K562 (cell line): Measurements from ENCODE around the gene LAMA3. TPM values are rescaled to one million over a fixed set of nuclear protein-coding genes. Genes with fewer than 3 reads are reported as not detected.

Experiments
- ARHGAP35 ChIP-seq: fragments of 450-650 bp; IDR thresholded peaks from 2 replicates; pipeline ENCODE4 v1.6.1; 2018; ENCODE audit not compliant: partially characterized antibody
- BCLAF1 ChIP-seq, 2 experiments: fragments of 450-650 bp in 1 of 2; IDR thresholded peaks; 2 replicates each; pipeline ENCODE4 v1.6.1; 2011 to 2017; ENCODE audit warnings: low read depth in 2 of 2, antibody characterized with exemption in 1 of 2, borderline replicate concordance in 1 of 2, low read length in 1 of 2, mild to moderate bottlenecking in 1 of 2, mixed read lengths in 1 of 2; ENCODE audit not compliant: control insufficient read depth in 1 of 2
- ESRRA ChIP-seq: fragments of 450-650 bp; IDR thresholded peaks from 2 replicates; pipeline ENCODE4 v1.6.1; 2014; ENCODE audit warnings: low read depth, mild to moderate bottlenecking, moderate library complexity, borderline replicate concordance
- GABPB2 ChIP-seq: fragments of 250-450 bp; sonication (Bioruptor Pico); conservative IDR thresholded peaks from 2 replicates; pipeline ENCODE4 v1.5.1; 2021; ENCODE audit warnings: mild to moderate bottlenecking
- KLF13 ChIP-seq: fragments of 450-650 bp; IDR thresholded peaks from 2 replicates; pipeline ENCODE4 v1.6.1; 2016; ENCODE audit warnings: missing genetic modification characterization, low read depth, mild to moderate bottlenecking, missing compliant biosample characterization, moderate library complexity, borderline replicate concordance
- MEIS2 ChIP-seq: fragments of 450-650 bp; IDR thresholded peaks from 2 replicates; pipeline ENCODE4 v1.6.1; 2014; ENCODE audit warnings: mild to moderate bottlenecking; ENCODE audit not compliant: partially characterized antibody
- RAD51 ChIP-seq: fragments of 450-650 bp; IDR thresholded peaks from 2 replicates; pipeline ENCODE4 v1.7.1; 2016; ENCODE audit warnings: low read depth, mild to moderate bottlenecking, borderline replicate concordance
- SP1 ChIP-seq: sonication (generic); formaldehyde crosslinking; IDR thresholded peaks from 2 replicates; pipeline ENCODE4 v1.8.1; 2022; ENCODE audit warnings: mild to moderate bottlenecking, missing genetic modification reagents
- ZFPM2 ChIP-seq: fragments of 250-450 bp; sonication (Bioruptor Pico); IDR thresholded peaks from 2 replicates; pipeline ENCODE4 v1.5.1; 2022; ENCODE audit warnings: mild to moderate bottlenecking
- ZNF584 ChIP-seq: fragments of 200-800 bp; sonication (Bioruptor generic); IDR thresholded peaks from 2 replicates; pipeline ENCODE4 v1.6.1; 2016; ENCODE audit warnings: low read depth, mild to moderate bottlenecking, missing genetic modification characterization, missing compliant biosample characterization
- ZSCAN29 ChIP-seq: fragments of 450-650 bp; IDR thresholded peaks from 2 replicates; pipeline ENCODE4 v1.6.1; 2017
- polyA plus RNA-seq, 8 experiments: library from polyadenylated mRNA; depleted of rRNA in 4 of 8; stranded (reverse) in 5 of 8; unstranded in 3 of 8; fragments of >200 nt; fragmentation: Nextera tagmentation in 2 of 8; fragmentation: Illumina TruSeq in 1 of 8; extraction: Ambion mirVana in 2 of 8; extraction: Trizol in 1 of 8; gene quantifications; 2 replicates each; pipeline versions ENCODE4 v1.2.1 to v1.2.3, GENCODE V29; 2011 to 2014; ENCODE audit warnings: inconsistent platforms in 1 of 8, missing spikeins in 1 of 8
- total RNA-seq, 7 experiments: library from RNA; depleted of rRNA in 6 of 7; stranded (reverse); fragments of >200 nt in 6 of 7; fragmentation: Illumina TruSeq in 2 of 7; extraction: Trizol in 2 of 7; gene quantifications; 2 replicates each; pipeline versions ENCODE4 v1.2.1 to v1.2.3, GENCODE V29; 2011 to 2021; ENCODE audit warnings: low replicate concordance in 1 of 7
- TF ChIP-seq, protein P1 (sequence below): sonication (generic); formaldehyde crosslinking; IDR thresholded peaks from 2 replicates; pipeline ENCODE4 v1.8.0; 2022; ENCODE audit warnings: missing genetic modification reagents, mild to moderate bottlenecking, moderate library complexity, borderline replicate concordance
- TF ChIP-seq, protein P2 (sequence below), 2 experiments: fragments of 200-800 bp in 1 of 2; sonication (Bioruptor generic) in 1 of 2; sonication (generic) in 1 of 2; formaldehyde crosslinking in 1 of 2; IDR thresholded peaks in 1 of 2; conservative IDR thresholded peaks in 1 of 2; 2 replicates each; pipeline versions ENCODE4 v1.5.0 to v1.6.1; 2016 to 2020; ENCODE audit warnings: missing compliant biosample characterization in 1 of 2, missing genetic modification characterization in 1 of 2, missing genetic modification reagents in 1 of 2

The LAMA3 gene
- total and polyA plus RNA-seq, 9 of the 15 experiments (the other 6 are each of a cell fraction or from before 2014, with no cell fraction given), result 0.07 TPM; not detected in 8

DNA sequence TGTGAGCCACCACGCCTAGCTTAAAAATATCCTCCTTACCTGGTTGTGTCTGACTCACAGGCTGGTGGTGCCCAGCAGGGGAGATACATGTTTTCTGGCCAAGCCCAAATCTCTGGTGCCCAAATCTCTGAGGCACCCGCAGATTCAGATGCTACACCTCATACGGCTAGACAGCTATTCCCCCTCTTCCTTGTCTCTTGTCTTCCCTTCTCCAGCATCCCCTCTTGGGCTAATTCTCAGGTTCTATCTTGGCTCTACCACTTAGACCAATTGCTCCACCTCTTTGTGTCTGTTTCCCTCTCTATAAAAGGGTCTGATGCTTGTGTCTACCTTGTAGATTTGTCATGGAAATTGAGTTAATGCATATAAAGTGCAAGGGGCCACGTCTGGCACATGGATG lies 13.4 kb downstream of the LAMA3 start (continued):
- TF ChIP-seq BCLAF1 (IDR thresholded peaks at IDR 0.05; ENCODE audit: borderline replicate concordance in 1 of 2, control insufficient read depth in 1 of 2, low read depth in 2 of 2, low read length in 1 of 2) (no peak), GABPB2 (CRISPR knock-in tag) (no peak), KLF13 (no peak), SP1 (no peak), RAD51 (no peak), ZSCAN29 (no peak), MEIS2 (no peak), ESRRA (no peak), ARHGAP35 (no peak), ZFPM2 (no peak), ZNF584 (CRISPR knock-in tag) (no peak)
- TF ChIP-seq, protein P1, sequence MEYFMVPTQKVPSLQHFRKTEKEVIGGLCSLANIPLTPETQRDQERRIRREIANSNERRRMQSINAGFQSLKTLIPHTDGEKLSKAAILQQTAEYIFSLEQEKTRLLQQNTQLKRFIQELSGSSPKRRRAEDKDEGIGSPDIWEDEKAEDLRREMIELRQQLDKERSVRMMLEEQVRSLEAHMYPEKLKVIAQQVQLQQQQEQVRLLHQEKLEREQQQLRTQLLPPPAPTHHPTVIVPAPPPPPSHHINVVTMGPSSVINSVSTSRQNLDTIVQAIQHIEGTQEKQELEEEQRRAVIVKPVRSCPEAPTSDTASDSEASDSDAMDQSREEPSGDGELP (CRISPR knock-in tag), result no peak
- TF ChIP-seq, protein P2, sequence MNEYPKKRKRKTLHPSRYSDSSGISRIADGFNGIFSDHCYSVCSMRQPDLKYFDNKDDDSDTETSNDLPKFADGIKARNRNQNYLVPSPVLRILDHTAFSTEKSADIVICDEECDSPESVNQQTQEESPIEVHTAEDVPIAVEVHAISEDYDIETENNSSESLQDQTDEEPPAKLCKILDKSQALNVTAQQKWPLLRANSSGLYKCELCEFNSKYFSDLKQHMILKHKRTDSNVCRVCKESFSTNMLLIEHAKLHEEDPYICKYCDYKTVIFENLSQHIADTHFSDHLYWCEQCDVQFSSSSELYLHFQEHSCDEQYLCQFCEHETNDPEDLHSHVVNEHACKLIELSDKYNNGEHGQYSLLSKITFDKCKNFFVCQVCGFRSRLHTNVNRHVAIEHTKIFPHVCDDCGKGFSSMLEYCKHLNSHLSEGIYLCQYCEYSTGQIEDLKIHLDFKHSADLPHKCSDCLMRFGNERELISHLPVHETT (CRISPR knock-in tag; conservative IDR thresholded peaks at IDR 0.05 in 1 of 2, IDR thresholded peaks at IDR 0.05 in 1 of 2), result no peak
